Natural killer cell treated with Interleukin-12 subunit alpha and Interleukin-12 subunit beta and Interleukin-15 and Interleukin-18, amount 100 ng/mL, for 72 hours (primary cell): ENCODE results near the gene AADAT. TPM values are rescaled to one million over a fixed set of nuclear protein-coding genes. Genes with fewer than 3 reads are reported as not detected.
A peak's percentile ranks its signal among the peaks of the same experiment; 100 is the strongest.
"Not testable (repeated sequence)": the region's sequence is repeated elsewhere in the genome, so short reads cannot be mapped to it uniquely, and the experiment has no call there.

Experiments
- ATAC-seq, 2 donors: fragments of 150-1000 bp; cut with Tn5 transposase in 1 of 2; sonication (Bioruptor Pico), chemical (Tn5 transposase) in 1 of 2; 2 replicates each; pipeline ENCODE4 v1.10.0; 2021
- DNase-seq: peaks from one replicate; pipeline ENCODE4 v3.0.0; 2022; ENCODE audit warnings: low spot score
- H3K27ac Mint-ChIP-seq, 2 donors: 1 replicate in 1 of 2; 2 replicates in 1 of 2; pipeline ENCODE4 v1.8.0; 2022; ENCODE audit warnings: mixed read lengths in 2 of 2, mild to moderate bottlenecking in 1 of 2, moderate library complexity in 1 of 2
- H3K27me3 Mint-ChIP-seq, 2 donors: 1 replicate in 1 of 2; 2 replicates in 1 of 2; pipeline ENCODE4 v1.8.0; 2022; ENCODE audit warnings: mixed read lengths in 2 of 2
- H3K36me3 Mint-ChIP-seq: one replicate; pipeline ENCODE4 v1.8.0; 2022; ENCODE audit warnings: mixed read lengths
- H3K4me1 Mint-ChIP-seq, 2 donors: 1 replicate in 1 of 2; 2 replicates in 1 of 2; pipeline ENCODE4 v1.8.0; 2022; ENCODE audit warnings: low read depth in 2 of 2, mixed read lengths in 2 of 2, mild to moderate bottlenecking in 1 of 2
- H3K4me3 Mint-ChIP-seq: one replicate; pipeline ENCODE4 v1.8.0; 2022; ENCODE audit warnings: mixed read lengths
- H3K9me3 Mint-ChIP-seq: 2 replicates; pipeline ENCODE4 v1.8.0; 2022; ENCODE audit warnings: mixed read lengths
- total RNA-seq, 2 donors: library from RNA; stranded (reverse); gene quantifications; one replicate each; pipeline ENCODE4 v1.2.3, GENCODE V29; 2022

Gene AADAT
- total RNA-seq, 2 donors from 2014 or later = not detected

DNA sequence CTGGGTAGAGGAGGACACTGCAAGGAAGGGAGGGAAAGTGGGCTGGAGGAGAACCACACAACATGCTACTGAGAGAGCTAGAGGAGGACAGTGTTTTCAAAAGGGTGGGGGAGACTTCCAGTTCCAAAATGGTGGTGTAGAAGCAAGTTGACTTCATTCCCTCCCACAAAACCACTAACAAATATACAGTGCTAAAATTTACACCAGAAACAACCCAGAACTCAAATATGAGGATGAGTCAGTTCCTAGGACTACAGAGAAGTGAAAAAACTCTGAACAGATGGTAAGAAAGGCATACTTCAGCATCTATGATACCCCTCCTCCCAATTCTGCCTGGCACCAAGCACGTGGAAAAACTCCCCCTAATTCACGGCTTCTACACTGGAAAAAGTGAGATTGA lies 9.8 kb downstream of the AADAT start:
- Mint-ChIP-seq H3K36me3 (no peaks in the 10 kb centered on the region), H3K9me3 (no peaks in the 10 kb centered on the region), H3K27me3 (peaks cover 29 to 56% of the 10 kb centered on the region in 2 donors), H3K27ac (no peak overlapping the region), H3K4me3 (no peak overlapping the region), H3K4me1 (no peaks in the 10 kb centered on the region)
- ATAC-seq (no peak), DNase-seq (no peak)

DNA sequence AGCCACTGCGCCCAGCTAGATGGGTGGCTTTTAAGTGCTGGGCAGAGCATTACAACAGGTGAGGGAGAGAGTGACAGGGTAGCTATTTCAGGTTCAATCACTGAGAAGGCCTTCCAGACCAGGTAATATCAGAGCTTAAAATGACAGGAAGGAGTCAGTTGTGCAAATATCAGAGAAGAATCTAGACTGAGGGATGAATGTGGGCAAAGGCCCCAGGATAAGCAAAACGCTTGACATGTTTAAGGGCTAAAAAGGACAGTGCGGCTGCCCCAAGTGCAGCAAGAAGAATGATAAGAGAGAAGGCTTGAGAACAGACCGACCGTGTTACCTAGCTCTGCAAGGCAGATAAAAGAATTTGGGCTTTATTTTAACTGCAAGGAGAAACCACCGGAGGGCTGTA lies 18.6 kb downstream of the AADAT start:
- Mint-ChIP-seq H3K4me3 (no peak overlapping the region), H3K36me3 (no peaks in the 10 kb centered on the region), H3K27ac (no peak overlapping the region), H3K27me3 (peaks cover 5 to 7% of the 10 kb centered on the region in 2 donors), H3K4me1 (no peaks in the 10 kb centered on the region), H3K9me3 (no peaks in the 10 kb centered on the region)
- DNase-seq (no peak), ATAC-seq (no peak)

DNA sequence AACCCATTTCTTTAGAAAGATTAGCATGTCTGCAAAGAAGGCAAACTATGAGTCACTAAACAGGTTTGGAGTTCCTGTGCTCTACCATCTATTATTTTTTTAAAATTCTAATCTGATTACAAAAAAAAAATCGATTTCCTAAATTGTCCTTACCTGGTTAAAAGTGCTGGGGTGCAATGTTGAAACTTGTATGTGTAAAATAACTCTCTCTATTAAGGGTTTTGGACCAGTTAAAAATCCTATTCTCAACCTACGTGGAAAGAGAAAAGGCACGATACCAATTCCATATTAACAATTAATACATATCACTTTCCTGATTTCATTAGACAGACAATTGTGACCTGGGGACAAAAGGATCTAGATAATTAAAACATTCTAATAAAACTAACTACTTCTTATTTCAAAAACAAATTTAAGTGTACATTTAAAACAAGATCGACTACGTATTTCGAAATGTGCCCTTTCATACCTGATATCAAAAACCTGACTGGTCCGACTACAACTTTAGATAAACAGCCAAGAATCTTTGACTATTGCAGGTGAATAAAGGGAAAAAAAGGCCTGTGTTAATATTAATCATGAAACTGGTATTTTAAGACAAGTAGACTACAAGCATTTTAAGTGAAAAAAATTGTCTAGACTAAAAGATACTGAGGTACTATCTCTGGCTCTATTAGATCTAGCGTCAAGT lies 21.2 kb downstream of the AADAT start:
- Mint-ChIP-seq H3K4me3 (no peak overlapping the region), H3K36me3 (no peaks in the 10 kb centered on the region), H3K27me3 (peaks cover under 1 to 3% of the 10 kb centered on the region in 2 donors), H3K27ac (no peak overlapping the region), H3K9me3 (no peaks in the 10 kb centered on the region), H3K4me1 (no peaks in the 10 kb centered on the region)
- ATAC-seq (no peak), DNase-seq (no peak)

DNA sequence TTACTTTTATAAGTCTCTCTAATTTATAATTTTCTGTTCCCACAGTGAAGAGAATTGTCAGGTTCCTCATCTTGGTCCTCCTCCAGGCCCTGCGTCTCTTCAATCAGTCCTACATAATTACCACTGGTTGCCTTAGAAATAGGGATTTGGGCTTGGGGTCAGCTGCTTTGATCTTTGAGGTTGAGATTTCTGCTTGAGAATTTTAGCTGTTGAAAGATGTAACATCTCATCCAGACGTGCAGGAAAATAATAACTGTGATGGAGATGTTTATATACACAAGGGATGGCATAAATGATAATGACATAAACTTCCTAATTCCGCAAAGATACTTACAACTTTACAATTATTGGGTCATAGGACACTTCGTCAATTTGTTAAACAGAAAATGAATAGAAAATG lies 30.3 kb downstream of the AADAT start:
- Mint-ChIP-seq H3K27me3 (peaks cover 3 to 14% of the 10 kb centered on the region in 2 donors), H3K36me3 (no peaks in the 10 kb centered on the region), H3K4me1 (no peaks in the 10 kb centered on the region)

DNA sequence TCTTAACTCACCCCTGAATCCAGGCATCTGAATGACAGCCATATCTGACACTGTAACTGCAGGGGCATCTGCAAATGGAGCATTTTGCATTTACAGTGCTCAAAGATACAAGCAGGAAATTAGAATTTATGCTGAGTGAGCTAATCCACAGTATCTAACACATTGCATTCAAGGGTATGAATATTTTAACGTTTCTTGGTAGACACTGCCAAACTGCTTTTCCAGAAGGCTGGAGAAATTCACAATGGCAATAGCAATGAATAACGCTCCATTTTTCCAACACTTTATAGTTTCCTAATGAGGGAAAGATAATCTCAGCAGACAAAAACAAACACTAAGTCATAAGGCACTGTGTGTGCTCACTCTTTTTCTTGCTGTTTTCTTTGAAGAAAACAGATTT lies 30.9 kb downstream of the AADAT start:
- Mint-ChIP-seq H3K4me1 (no peaks in the 10 kb centered on the region), H3K4me3 (no peak overlapping the region)

More for the DNA sequence above, 30.3 kb downstream of the AADAT start:
- no peak overlapping the region for H3K27ac Mint-ChIP-seq
- no peak overlapping the region for H3K4me3 Mint-ChIP-seq
- DNase-seq (no peak), ATAC-seq (no peak)
- H3K9me3 Mint-ChIP-seq = no peaks in the 10 kb centered on the region

DNA sequence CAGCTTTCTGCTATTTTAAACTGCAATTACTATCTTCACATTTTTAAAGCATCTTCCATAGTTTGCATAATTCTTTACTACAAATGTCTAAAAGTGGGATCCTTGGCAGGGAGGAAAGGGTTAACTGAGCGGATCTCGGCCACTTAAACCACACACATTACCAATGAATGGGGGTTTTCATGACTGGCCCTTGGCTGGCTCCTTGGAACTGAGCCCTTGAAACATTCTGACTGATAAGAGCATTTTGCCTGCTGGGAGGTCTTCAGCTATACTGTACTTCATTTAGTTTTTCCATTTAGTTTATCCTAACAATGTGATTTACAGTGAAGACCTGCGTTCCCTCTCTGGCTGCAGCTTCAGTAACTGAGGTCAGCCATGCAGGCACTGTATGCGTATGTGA lies 31.9 kb downstream of the AADAT start:
- H3K4me1 Mint-ChIP-seq = no peaks in the 10 kb centered on the region
- no peaks in the 10 kb centered on the region for H3K9me3 Mint-ChIP-seq
- ATAC-seq = no peak
- H3K27me3 Mint-ChIP-seq = peaks cover under 1 to 14% of the 10 kb centered on the region in 2 donors
- H3K4me3 Mint-ChIP-seq = no peak overlapping the region
- no peaks in the 10 kb centered on the region for H3K36me3 Mint-ChIP-seq
- DNase-seq = no peak
- H3K27ac Mint-ChIP-seq = no peak overlapping the region

More for the DNA sequence above, 30.9 kb downstream of the AADAT start:
- DNase-seq (no peak), ATAC-seq (no peak)
- Mint-ChIP-seq H3K27me3 (peaks cover 3 to 15% of the 10 kb centered on the region in 2 donors), H3K9me3 (no peaks in the 10 kb centered on the region), H3K27ac (no peak overlapping the region), H3K36me3 (no peaks in the 10 kb centered on the region)

DNA sequence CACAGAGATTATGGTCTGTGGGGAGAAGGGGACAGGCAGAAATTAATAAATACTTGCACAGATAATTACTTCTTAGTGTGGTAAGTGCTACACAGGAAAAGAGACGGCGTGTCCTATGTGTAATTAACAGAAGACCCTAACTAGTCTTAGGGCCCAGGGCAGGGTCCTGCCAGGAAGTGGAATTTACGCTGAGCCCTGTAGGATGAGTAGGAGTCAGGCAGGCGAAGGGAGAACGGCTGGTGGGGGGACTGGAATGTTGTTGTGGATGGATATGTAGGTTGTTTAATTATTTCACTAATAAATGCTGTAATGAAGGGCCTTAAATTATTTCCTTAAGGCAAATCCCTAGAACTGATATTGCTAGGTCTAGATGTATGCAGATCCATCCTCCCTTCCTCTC lies 36.8 kb downstream of the AADAT start:
- Mint-ChIP-seq H3K36me3 (no peaks in the 10 kb centered on the region), H3K4me3 (no peak overlapping the region), H3K4me1 (no peaks in the 10 kb centered on the region), H3K27ac (no peak overlapping the region), H3K9me3 (no peaks in the 10 kb centered on the region), H3K27me3 (peaks cover 0 to 13% of the 10 kb centered on the region in 2 donors)
- no peak for DNase-seq
- no peak for ATAC-seq

DNA sequence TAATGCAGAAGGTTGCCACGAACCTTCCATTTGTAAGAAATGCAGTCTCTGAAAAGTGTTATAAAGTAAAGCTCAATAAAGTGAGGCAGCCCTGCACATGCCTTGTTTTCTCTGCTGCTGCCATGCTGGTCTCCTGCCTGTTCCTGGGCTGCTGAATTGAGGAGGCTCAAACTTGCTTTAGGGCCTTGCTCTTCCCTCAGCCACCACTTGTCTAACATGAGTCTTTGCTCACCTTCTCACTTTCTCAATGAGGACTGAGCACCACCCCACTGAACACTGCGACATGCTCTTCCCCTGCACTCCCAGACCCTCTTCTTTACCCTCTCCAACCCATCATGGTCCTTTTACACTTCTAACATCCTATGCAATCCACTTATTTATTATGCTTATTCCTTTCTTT lies 38.4 kb downstream of the AADAT start:
- H3K36me3 Mint-ChIP-seq = no peaks in the 10 kb centered on the region
- H3K27ac Mint-ChIP-seq = no peak overlapping the region
- DNase-seq = no peak
- H3K9me3 Mint-ChIP-seq = no peaks in the 10 kb centered on the region
- no peak for ATAC-seq
- no peak overlapping the region for H3K4me3 Mint-ChIP-seq
- H3K4me1 Mint-ChIP-seq = no peaks in the 10 kb centered on the region
- H3K27me3 Mint-ChIP-seq = peaks cover 0 to 15% of the 10 kb centered on the region in 2 donors

DNA sequence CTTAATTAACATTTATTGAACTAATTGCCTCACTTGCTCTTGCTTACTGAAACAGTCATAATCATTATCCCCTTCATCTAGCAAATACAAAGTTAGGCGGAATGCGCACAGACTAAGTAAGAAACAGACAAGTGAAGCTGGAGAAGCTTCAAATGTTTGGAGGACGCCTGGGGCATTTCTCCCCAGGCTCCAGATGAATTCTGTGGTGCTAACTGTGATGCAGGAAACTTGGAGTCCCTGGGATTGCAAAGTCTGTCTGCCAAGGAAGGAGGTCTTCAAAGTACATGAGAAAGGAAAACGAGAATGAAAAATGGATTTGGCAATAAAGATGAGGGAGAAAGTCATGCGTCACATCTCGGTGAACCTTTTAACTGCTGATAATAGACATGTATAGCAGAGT lies 40.0 kb downstream of the AADAT start:
- H3K27me3 Mint-ChIP-seq = peaks cover 0 to 15% of the 10 kb centered on the region in 2 donors
- no peaks in the 10 kb centered on the region for H3K36me3 Mint-ChIP-seq

DNA sequence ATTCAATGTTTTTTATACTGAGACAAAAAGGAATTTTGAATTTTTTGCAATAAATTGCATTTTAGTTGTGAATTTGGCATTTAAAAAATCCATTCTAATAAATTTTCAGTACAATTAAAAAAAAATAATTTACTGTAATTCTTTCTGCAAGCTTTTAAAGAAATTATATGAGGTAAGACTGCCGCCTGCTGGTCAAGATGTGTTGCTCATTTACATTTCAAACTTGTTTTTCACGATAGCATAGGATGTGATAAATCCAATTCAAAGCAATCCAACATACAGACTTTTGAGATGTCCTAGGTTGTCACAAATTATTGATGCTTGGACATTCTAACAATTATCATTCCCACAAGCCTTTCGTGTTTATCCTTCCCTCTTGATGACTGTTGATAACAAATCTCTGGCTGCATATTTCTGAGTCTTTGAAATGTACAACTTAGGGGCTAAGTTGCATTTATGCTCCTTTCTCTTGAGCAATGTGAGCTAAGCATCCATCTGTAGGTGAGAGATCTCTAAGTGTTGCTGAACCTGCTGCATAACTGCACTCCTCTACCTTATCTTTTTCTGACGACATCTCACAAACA lies 41.9 kb downstream of the AADAT start:
- no peaks in the 10 kb centered on the region for H3K36me3 Mint-ChIP-seq
- no peaks in the 10 kb centered on the region for H3K9me3 Mint-ChIP-seq
- no peak overlapping the region for H3K27ac Mint-ChIP-seq
- H3K27me3 Mint-ChIP-seq = peaks cover 4 to 7% of the 10 kb centered on the region in 2 donors
- ATAC-seq = no peak
- no peaks in the 10 kb centered on the region for H3K4me1 Mint-ChIP-seq
- no peak overlapping the region for H3K4me3 Mint-ChIP-seq
- no peak for DNase-seq

More for the DNA sequence above, 40.0 kb downstream of the AADAT start:
- Mint-ChIP-seq H3K9me3 (no peaks in the 10 kb centered on the region), H3K4me3 (no peak overlapping the region), H3K4me1 (no peaks in the 10 kb centered on the region), H3K27ac (no peak overlapping the region)
- DNase-seq (no peak), ATAC-seq (no peak)

DNA sequence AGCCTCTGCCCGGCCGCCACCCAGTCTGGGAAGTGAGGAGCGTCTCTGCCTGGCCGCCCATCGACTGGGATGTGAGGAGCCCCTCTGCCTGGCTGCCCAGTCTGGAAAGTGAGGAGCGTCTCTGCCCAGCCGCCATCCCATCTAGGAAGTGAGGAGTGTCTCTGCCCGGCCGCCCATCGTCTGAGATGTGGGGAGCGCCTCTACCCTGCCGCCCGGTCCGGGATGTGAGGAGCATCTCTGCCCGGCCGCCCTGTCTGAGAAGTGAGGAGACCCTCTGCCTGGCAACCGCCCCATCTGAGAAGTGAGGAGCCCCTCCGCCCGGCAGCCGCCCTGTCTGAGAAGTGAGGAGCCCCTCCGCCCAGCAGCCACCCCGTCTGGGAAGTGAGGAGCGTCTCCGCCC lies 43.6 kb downstream of the AADAT start:
- not testable (repeated sequence) for H3K9me3 Mint-ChIP-seq, DNase-seq, H3K27me3 Mint-ChIP-seq, H3K4me3 Mint-ChIP-seq, H3K27ac Mint-ChIP-seq, H3K4me1 Mint-ChIP-seq, ATAC-seq, H3K36me3 Mint-ChIP-seq

DNA sequence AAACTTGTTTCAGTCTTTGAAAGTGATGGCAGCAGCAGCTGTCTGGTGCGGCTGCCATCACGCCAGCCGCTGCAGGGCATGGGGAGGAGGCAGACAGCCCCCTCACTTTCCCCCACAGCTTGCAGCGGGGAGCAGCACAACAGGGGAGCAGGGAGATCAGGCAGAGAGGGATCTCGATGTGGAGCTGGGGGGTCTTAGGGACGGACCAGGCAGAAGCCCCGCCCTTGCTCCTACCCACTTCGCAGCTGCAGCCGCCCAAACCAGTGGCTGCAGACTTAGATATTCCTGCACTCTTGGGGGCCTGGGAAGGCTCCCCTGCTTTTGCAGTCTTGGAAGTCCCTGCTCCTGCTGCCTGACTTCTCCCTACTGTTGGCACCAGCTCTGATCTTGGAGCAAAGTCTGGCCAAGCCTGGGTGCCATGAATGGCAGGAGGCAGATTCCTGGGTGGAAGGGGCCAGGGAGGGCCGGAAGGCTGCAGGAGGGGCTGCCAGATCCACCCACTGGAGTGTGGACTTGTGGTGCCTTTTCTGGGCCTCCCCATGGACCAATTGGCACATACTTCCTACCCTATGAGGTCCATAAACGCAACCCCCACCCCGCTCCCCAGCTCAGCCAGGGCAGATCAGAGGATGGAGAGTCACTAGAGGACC lies 49.6 kb downstream of the AADAT start:
- peaks cover 0 to 4% of the 10 kb centered on the region in 2 donors for H3K27me3 Mint-ChIP-seq
- no peaks in the 10 kb centered on the region for H3K4me1 Mint-ChIP-seq
- no peak overlapping the region for H3K27ac Mint-ChIP-seq
- H3K4me3 Mint-ChIP-seq = no peak overlapping the region
- ATAC-seq (peak in 1 of 2 donors; percentile 53), DNase-seq (no peak)
- no peaks in the 10 kb centered on the region for H3K36me3 Mint-ChIP-seq
- no peaks in the 10 kb centered on the region for H3K9me3 Mint-ChIP-seq

DNA sequence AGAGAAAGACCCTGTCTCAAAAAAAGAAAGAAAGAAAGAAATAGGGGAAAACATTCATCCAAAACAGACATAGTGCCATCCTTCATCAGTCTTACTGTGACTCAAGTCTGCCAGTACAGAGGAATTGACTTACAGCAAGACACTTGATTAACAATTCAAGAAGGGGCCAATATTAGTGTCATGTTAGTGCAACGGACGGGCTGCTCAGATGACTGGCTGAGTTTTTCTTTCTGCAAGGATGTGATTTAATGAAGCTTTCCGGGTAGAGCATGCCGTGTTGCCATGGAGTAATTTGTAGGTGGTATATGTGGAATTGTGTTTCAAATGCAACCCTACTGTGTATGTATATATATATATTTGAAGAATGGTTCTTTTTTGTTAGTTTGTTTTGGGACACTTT lies 51.0 kb downstream of the AADAT start:
- DNase-seq (no peak), ATAC-seq (no peak)
- Mint-ChIP-seq H3K27ac (no peak overlapping the region), H3K4me3 (no peak overlapping the region), H3K36me3 (no peaks in the 10 kb centered on the region), H3K4me1 (no peaks in the 10 kb centered on the region), H3K27me3 (peaks cover 0 to 4% of the 10 kb centered on the region in 2 donors), H3K9me3 (no peaks in the 10 kb centered on the region)

DNA sequence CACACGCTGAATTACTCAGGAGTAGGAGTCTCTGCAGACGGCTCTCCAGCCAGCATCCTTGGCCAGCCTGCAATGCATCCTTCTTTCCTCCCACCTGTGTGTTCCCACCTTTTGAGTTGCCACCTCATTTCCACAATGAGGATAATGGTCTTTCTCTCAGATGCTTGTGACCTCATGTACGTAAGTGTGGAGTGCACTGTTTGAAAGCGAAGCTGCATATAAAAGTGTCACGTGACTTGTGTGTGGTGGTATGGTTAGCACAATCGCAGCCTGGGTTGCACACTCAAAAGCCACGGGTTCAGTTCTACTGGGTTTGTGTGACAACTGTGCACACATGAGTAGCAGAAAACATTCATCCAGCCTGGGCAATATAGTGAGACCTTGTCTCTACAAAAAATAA lies 51.5 kb downstream of the AADAT start:
- H3K36me3 Mint-ChIP-seq = no peaks in the 10 kb centered on the region

More for the DNA sequence above, 51.5 kb downstream of the AADAT start:
- no peak overlapping the region for H3K27ac Mint-ChIP-seq
- no peak for DNase-seq
- peaks cover 0 to 4% of the 10 kb centered on the region in 2 donors for H3K27me3 Mint-ChIP-seq
- no peak overlapping the region for H3K4me3 Mint-ChIP-seq
- no peak for ATAC-seq
- no peaks in the 10 kb centered on the region for H3K4me1 Mint-ChIP-seq
- no peaks in the 10 kb centered on the region for H3K9me3 Mint-ChIP-seq
